Activated naive CD4-positive, alpha-beta T cell treated with anti-CD3 and anti-CD28 coated beads, Interleukin-2, amount 50 U/mL, for 16 hours (primary cell): Measurements from ENCODE around the gene TBC1D3B.
"Not testable (repeated sequence)": the region's sequence is repeated elsewhere in the genome, so short reads cannot be mapped to it uniquely, and the experiment has no call there.

Source experiments
- DNase-seq: peaks from one replicate; pipeline ENCODE4 v3.0.0-alpha.2; 2020

The TBC1D3B gene

GRCh38 chr17:36198831-36199465, 22.5 kb upstream of the TBC1D3B start:
- DNase-seq, result no peak

- no peak for DNase-seq
These were observed 20.9 kb upstream of the TBC1D3B start for GRCh38 chr17:36197387-36197703.

DNA sequence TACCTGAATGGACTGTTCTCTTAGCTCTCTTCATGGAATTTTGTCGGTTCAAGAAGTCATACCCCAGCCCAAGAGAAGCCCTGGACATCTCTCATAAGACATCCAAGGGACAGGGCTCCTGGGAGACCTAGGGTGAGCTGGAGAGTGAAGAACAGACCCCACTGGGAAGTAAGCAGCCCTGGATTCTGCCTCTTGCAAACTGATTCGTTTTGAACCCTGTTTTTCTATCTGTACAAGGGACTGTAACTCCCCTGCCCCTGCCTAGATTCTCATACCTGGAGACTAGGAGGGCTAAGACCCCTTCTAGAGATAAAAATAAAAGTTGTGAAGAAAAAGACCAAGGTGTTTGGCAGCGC, 19.7 kb upstream of the TBC1D3B start:
- no peak for DNase-seq

DNA sequence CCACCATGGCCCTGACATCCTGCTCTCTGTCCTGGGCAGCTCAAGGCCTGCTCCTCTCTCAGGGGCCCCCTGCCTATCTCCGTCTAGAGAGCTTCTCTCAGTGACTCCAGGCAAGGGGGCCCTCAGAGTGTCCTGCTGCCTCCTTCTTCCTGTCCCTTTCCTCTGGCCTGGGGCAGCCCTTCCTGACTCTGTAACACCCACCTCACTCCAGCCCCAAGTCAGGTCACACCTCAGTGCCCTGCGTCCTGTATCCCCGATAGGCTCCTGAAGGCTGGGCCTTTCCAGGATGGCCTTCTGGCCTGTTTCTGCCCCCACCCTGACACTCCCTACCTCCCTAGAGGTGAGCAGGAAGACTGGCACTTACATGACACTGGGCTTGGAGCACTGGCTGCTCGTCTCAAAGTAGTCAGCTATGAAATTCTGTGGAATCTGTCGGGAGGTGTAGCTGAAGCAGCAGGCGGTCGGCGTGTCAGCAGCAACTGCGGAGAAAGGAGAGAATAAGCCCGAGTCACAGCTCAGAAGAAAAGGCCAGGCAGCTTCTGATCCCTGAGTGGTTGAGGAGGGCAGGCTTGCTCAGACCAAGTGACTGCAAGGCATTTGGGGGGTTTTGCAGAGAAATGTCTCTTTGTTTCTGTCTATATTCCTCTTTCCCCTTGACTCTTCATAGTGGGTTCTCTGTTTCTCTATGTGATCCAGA, 19.1 kb upstream of the TBC1D3B start:
- DNase-seq, result no peak

GRCh38 chr17:36194832-36195433, 18.5 kb upstream of the TBC1D3B start:
- not testable (repeated sequence) for DNase-seq

DNA sequence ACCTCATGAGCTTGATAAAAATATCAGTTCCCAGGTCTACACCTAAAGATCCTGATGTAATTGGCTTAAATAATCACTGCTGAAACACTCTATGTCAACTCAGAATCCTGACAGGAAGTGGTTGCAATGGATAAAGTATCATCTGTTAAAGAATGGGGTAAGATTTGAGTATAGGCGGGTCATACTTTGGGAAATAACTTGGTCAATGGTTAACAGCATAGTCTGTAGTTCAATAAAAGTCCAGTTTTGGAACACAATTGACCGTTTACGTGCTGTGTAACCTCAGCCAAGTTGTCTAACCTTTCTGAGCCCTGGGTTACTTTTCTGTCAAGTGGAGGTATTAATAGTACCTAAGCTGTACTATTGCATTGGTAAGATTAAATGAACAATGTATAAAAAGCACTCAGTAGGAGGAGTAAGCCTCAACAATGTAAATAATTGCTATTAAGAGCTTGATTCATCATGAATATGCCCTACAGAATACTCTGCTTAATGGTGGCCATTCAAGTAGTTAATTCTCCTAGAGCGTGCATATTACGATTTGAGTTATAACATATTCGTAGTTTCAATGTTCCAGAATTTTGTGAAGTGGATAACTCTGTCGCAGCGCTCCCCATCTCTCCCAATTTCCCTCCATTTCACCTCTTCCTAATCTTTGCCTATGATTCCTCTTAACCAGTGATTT, 17.9 kb upstream of the TBC1D3B start:
- DNase-seq, result not testable (repeated sequence)

GRCh38 chr17:36193216-36193775, 16.9 kb upstream of the TBC1D3B start:
- no peak for DNase-seq

DNA sequence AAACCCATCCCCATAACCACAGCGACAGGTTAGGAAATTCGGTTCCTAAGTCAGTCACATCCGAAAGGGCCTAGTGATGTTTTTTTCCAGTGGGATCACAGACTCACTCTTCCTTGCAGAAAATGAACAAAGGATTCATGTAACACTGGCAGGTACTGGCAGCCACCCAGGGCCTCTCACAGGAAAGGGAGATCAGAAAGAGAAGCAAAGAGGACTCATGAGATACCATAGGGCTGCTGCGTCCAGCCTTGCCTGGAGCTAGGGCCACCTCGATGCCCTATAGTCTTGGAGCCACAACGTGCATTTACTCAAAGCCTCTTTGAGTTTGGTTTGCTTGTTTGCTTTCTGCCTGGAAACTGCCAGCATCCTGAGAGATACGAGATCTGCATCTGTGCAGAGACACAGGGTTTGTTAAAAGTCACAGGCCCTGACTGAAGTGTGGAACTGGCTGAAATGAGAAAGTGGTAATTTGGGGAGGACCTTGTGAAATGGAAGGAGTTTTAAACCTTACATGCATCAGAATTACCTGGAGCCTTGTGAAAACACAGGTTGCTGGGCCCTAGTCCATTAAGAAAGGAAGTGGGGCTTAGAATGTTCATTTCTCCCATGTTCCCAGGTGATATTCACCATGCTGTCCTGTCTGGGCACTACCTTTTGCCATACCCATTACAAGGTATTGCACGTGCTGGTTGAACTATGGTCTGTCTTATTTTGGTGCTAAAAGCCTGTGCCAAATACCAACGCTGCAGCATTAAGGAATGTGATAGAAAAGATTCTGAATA, 14.3 kb upstream of the TBC1D3B start:
- DNase-seq, result not testable (repeated sequence)

DNA sequence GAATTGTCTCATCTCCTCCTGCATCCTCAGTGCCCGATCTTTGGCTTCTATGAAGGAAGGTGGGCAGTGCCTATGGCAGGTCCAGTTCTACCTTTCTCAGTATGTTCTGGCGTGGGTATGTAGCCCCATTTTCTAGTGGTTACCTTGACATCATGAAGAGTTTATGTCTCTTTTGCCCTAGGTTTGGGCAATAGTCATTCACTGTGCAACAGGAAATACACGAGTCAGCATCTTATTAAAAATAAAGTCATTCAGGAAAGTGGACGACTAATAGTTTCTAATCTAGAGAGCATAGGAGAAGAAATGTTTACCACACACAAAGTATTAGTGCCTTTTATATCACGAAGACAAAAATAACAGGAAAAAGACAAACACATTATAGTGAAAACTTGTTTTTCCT, 13.6 kb upstream of the TBC1D3B start:
- not testable (repeated sequence) for DNase-seq

GRCh38 chr17:36188891-36189306, 12.5 kb upstream of the TBC1D3B start:
- DNase-seq, result no peak

DNA sequence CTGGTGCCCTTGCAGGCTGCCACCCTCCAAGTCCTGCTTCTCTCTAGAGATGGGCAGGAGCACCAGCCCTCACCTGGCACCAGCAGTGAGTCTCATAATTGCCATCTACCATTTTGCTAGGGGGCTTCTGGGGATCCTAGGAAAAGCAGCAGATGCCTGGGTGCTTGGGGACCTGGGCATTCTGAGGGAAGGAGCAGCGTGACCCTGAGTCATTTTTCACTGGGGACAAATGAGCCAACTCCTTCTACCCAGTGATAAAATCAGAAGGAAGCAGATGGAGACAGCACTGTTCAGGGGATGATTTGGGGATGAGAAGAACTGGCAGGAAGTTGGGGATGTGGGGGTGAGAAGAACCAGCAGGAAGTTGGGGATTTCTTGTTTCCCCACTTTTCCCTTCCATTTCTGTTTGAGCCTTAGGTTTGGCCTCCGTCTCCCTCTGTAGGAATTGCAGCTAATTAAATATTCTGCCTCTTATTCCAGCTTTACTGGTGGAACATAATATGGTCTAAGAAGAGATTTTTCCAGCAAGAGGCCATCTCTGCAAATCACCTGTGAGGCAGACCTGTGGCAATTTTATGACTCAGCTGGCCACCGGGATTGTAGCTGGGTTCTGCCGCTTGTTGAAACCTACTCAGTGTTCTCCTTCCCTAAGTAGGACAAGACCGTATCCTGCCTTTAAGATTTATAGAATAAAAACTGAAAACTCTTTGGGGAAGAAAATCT, 11.7 kb upstream of the TBC1D3B start:
- DNase-seq, result not testable (repeated sequence)

GRCh38 chr17:36186810-36187763, 10.7 kb upstream of the TBC1D3B start:
- DNase-seq, result not testable (repeated sequence)

- DNase-seq, result no peak
These were observed 9.0 kb upstream of the TBC1D3B start for GRCh38 chr17:36185416-36185815.

- peak; percentile 19 for DNase-seq
These were observed 7.8 kb upstream of the TBC1D3B start for GRCh38 chr17:36184023-36184765.

- DNase-seq, result peak; percentile 29
These were observed 6.8 kb upstream of the TBC1D3B start for GRCh38 chr17:36183001-36183971.

GRCh38 chr17:36182176-36183000, 6.0 kb upstream of the TBC1D3B start:
- DNase-seq, result peak; percentile 34

DNA sequence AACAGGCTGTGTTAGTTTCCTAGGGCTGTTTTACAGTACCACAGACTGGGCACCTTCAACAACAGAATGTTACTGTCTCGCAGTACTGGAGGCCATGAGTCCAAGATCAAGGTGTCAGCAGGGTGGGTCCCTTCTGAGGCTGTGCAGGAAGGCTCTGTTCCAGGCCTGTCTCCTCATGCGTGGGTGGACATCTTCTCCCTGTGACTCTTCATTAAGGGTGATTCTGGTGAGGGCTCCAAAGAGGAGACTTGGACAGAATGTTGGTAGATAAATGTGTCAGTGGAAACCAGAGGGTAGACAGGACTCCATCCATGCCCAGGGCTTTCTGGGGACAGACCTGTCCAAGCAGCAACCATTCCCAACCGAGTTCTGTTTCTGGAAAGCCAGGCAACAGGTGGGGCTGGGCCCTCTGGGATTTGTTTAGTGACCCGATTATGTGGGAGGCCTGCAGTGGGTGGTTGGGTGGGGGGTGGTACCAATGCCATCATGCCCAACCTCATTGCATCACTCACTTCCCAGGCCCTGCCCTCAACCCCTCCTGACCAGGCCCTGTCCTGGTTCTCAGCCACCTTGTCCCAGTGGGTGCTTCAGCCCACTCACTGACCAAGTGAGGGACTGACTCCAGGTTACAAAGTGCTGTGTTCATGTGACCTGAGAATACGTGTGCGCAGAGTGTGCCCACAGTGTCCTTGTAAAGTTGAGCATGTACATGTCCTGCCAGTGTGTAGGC, 5.2 kb upstream of the TBC1D3B start:
- DNase-seq, result not testable (repeated sequence)
